Uterus (tissue), 4 donors: Measurements from ENCODE around the gene FAF1. TPM values are rescaled to one million over a fixed set of nuclear protein-coding genes. Genes with fewer than 3 reads are reported as not detected.

ENCODE experiments used
- DNase-seq, 2 donors: peaks; one replicate each; pipeline ENCODE4 v3.0.0-alpha.2; 2019 to 2020
- H3K27ac ChIP-seq, 2 donors: fragments of 200-600 bp; sonication (generic); 1 replicate in 1 of 2; 2 replicates in 1 of 2; pipeline ENCODE4 v1.5.1; 2016 to 2018
- H3K27me3 ChIP-seq, 2 donors: fragments of 200-600 bp; sonication (generic); one replicate each; pipeline ENCODE4 v1.5.1; 2018 to 2019; ENCODE audit warnings: control low read depth in 1 of 2
- H3K36me3 ChIP-seq, 2 donors: fragments of 200-600 bp; sonication (generic); one replicate each; pipeline ENCODE4 v1.5.1; 2019; ENCODE audit warnings: control low read depth in 1 of 2
- H3K4me1 ChIP-seq, 2 donors: fragments of 200-600 bp; sonication (generic); one replicate each; pipeline ENCODE4 v1.5.1; 2018 to 2019; ENCODE audit warnings: control low read depth in 1 of 2
- H3K4me3 ChIP-seq, 2 donors: fragments of 200-600 bp; sonication (generic); 1 replicate in 1 of 2; 2 replicates in 1 of 2; pipeline ENCODE4 v1.5.1; 2018 to 2019; ENCODE audit warnings: mild to moderate bottlenecking in 1 of 2
- H3K9me3 ChIP-seq, 2 donors: fragments of 200-600 bp; sonication (generic); one replicate each; pipeline ENCODE4 v1.5.1; 2019; ENCODE audit warnings: control low read depth in 1 of 2
- POLR2A ChIP-seq, 2 donors: fragments of 450-650 bp; IDR thresholded peaks; one replicate each; pipeline ENCODE4 v1.6.1; 2016; ENCODE audit warnings: antibody characterized with exemption in 2 of 2, mild to moderate bottlenecking in 1 of 2, moderate library complexity in 1 of 2
- intact Hi-C: fragments of 100-400 bp; cut with DNase I; formaldehyde crosslinking; loops from one replicate; pipeline ENCODE4 v1.15.1; 2023; ENCODE audit warnings: low total_unique reads
- total RNA-seq, 4 donors: library from RNA; depleted of rRNA in 3 of 4; stranded (reverse); fragments of >200 nt in 3 of 4; gene quantifications; one replicate each; pipeline versions ENCODE4 v1.1.0 to v1.2.4, GENCODE V29; 2014 to 2023
- TF ChIP-seq, protein P1 (sequence below), 4 experiments: fragments of 200-600 bp in 2 of 4; fragments of 450-650 bp in 2 of 4; sonication (generic) in 2 of 4; IDR thresholded peaks; one replicate each; pipeline ENCODE4 v1.5.1; 2016 to 2019; ENCODE audit warnings: antibody characterized with exemption in 4 of 4, mild to moderate bottlenecking in 2 of 4, moderate library complexity in 1 of 4
- donor health status: DM: yes; HTN: yes; CAD: no.

Gene FAF1
- total RNA-seq, 4 donors from 2014 or later, result 34.1 to 77.2 (median 64.1) TPM

DNA sequence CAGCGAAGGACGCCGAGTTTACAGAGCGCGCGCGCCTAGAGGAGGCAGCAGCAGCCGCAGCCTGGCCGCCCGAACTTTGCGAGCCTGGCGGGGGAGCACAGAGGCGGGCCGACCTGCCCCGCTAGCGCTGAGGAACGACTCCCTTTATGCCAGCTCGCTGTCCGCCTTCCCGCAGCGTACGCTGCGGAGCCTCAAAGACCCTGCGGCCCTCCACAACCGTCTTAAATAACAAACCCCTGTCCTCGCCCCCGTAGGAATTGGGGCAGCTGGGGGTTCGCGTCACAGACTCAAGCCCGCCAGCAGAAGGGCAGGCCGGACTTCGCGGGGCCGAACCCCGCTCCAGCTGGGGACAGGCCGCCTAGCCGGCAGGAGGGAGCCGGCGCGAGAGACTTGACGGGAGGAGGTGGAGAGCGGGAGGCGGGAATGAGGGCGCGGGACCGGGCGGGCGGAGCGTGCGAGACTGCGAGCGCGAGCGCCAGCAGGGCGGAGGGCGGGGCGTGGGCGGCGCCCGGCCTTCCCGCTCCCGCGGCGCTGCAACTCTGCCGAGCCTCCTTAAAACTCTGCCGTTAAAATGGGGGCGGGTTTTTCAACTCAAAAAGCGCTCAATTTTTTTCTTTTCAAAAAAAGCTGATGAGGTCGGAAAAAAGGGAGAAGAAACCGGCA lies 8.2 kb upstream of the FAF1 start:
- Histone ChIP-seq H3K27me3 (peaks cover 0 to 4% of the 10 kb centered on the region in 2 donors), H3K9me3 (no peaks in the 10 kb centered on the region), H3K4me1 (no peaks in the 10 kb centered on the region), H3K27ac (peak overlapping the region; percentile 99), H3K36me3 (no peaks in the 10 kb centered on the region), H3K4me3 (peak overlapping the region; percentile 63 to 80)
- TF ChIP-seq, protein P1, sequence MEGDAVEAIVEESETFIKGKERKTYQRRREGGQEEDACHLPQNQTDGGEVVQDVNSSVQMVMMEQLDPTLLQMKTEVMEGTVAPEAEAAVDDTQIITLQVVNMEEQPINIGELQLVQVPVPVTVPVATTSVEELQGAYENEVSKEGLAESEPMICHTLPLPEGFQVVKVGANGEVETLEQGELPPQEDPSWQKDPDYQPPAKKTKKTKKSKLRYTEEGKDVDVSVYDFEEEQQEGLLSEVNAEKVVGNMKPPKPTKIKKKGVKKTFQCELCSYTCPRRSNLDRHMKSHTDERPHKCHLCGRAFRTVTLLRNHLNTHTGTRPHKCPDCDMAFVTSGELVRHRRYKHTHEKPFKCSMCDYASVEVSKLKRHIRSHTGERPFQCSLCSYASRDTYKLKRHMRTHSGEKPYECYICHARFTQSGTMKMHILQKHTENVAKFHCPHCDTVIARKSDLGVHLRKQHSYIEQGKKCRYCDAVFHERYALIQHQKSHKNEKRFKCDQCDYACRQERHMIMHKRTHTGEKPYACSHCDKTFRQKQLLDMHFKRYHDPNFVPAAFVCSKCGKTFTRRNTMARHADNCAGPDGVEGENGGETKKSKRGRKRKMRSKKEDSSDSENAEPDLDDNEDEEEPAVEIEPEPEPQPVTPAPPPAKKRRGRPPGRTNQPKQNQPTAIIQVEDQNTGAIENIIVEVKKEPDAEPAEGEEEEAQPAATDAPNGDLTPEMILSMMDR (IDR thresholded peaks at IDR 0.05), result peak in 3 of 4 experiments; percentile 44 to 70 (median 57)
- peak; percentile 59 to 77 for TF ChIP-seq POLR2A (IDR thresholded peaks at IDR 0.05)
- intact Hi-C loops, result no loop called here
- DNase-seq, result peak; percentile 89 to 90

DNA sequence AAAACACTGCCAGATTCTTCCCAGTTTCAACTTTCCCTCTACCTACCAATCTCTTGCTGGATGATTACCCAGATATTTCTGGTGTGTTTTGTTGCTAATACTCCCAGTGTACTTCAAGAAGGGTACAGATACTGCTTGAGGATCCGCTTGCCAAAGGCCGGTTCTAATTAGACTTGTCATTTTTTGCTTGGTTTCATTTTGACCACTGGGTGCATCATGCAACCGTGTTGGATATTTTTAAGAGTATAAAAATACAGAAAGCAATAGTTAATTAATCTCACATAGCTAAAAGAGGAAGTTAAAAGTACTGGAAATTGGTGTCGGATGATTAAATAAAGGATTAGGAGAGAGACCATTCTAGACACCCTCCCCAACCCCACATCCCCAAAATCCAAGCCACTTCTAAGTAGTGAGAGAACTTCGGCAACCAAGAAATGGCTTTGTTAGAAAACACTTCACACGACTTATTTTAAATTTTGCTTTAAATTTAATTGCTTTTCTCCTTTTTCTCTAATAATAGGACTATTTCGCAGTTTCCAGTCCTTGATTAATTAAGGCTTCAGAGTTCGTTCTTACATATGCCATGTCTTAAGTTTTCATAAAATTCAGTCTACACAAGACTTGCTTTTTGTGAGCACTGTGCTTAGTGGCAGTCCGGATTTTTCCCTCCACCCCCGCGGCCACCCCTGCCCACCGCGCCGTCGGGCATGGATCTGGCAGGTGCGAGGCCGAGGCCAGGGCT lies 7.5 kb upstream of the FAF1 start:
- intact Hi-C loops, result no loop called here
- H3K36me3 ChIP-seq, result no peaks in the 10 kb centered on the region
- no peaks in the 10 kb centered on the region for H3K9me3 ChIP-seq
- TF ChIP-seq, protein P1 (IDR thresholded peaks at IDR 0.05), result no peak
- no peak for TF ChIP-seq POLR2A (IDR thresholded peaks at IDR 0.05)
- DNase-seq, result no peak
- H3K4me3 ChIP-seq, result peak overlapping the region; percentile 63 to 80
- no peaks in the 10 kb centered on the region for H3K27me3 ChIP-seq
- H3K4me1 ChIP-seq, result no peaks in the 10 kb centered on the region
- H3K27ac ChIP-seq, result peak overlapping the region; percentile 99

DNA sequence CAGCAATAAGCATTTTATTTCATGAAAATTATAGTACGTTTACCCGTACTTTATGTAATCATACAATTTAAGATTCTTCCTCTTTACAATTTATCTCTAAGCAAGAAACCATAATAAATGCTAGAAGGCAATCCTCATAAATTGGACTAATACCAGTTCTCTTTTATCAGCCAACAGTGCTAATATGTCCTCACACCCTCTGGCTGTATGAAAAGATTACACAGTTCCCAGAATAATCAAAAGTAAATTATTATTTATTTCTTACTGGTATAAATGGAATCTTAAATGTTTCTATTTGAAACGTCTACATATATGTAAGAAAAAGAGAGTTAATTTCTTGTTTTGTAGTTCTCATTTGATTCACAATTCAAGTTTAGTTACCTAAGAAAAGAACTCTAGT lies 6.9 kb upstream of the FAF1 start:
- H3K4me1 ChIP-seq, result no peaks in the 10 kb centered on the region
- no peak for DNase-seq
- peak overlapping the region in 1 of 2 donors; percentile 63 for H3K4me3 ChIP-seq
- intact Hi-C loops, result no loop called here
- no peaks in the 10 kb centered on the region for H3K27me3 ChIP-seq
- H3K36me3 ChIP-seq, result no peaks in the 10 kb centered on the region
- H3K27ac ChIP-seq, result peak overlapping the region; percentile 99
- no peak for TF ChIP-seq POLR2A (IDR thresholded peaks at IDR 0.05)
- TF ChIP-seq, protein P1 (IDR thresholded peaks at IDR 0.05), result no peak
- H3K9me3 ChIP-seq, result no peaks in the 10 kb centered on the region

DNA sequence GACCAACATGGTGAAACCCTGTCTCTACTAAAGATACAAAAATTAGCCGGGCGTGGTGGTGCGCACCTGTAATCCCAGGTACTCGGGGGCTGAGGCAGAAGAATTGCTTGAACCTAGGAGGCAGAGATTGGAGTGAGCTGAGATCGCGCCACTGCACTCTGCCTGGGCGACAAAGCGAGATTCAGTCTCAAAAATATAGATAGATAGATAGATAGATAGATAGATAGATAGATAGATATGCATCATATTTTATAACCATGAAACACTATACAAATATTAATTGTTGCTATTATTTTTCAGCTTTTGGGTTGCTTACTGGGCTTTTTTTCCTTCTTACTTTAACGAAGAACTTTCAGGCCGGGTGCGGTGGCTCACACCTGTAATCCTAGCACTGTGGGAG lies 4.8 kb upstream of the FAF1 start:
- no peaks in the 10 kb centered on the region for H3K27me3 ChIP-seq
- no peak overlapping the region for H3K27ac ChIP-seq
- intact Hi-C loops, result no loop called here
- H3K9me3 ChIP-seq, result no peaks in the 10 kb centered on the region
- H3K36me3 ChIP-seq, result no peaks in the 10 kb centered on the region
- TF ChIP-seq, protein P1 (IDR thresholded peaks at IDR 0.05), result no peak
- no peak for TF ChIP-seq POLR2A (IDR thresholded peaks at IDR 0.05)
- H3K4me3 ChIP-seq, result no peak overlapping the region
- no peaks in the 10 kb centered on the region for H3K4me1 ChIP-seq
- no peak for DNase-seq

DNA sequence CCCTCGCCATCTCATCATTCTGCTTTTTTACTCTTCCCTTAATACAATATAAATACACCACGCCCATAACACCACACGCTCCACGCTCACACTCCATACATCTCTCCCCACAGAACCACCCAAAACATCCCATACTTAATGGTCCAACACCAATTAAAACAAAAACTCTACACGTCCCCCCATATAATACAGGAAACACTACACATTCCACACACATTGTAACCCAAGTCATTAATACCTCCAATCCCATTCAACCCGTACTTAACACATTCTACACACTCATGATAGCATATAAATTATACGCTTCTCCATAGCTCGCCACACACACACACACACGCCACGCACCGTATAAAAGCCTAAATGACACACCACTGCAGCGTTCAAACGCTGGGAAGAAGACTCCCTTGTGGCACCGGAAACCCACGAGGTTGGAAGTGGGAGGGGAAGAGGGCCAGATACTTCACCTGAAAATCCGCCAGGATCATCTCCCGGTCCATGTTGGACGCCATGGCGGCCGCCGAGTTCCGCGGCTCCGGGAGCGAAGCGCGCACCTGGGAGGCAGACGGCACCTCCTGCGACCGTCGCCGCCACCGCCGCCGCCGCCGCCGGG lies 659 bp downstream of the FAF1 start:
- peak overlapping the region; percentile 83 to 87 for H3K27ac ChIP-seq
- intact Hi-C loops, result no loop called here
- no peaks in the 10 kb centered on the region for H3K27me3 ChIP-seq
- peak in 1 of 2 donors; percentile 35 for DNase-seq
- H3K36me3 ChIP-seq, result no peaks in the 10 kb centered on the region
- no peaks in the 10 kb centered on the region for H3K4me1 ChIP-seq
- peak overlapping the region; percentile 59 to 85 for H3K4me3 ChIP-seq
- no peak for TF ChIP-seq POLR2A (IDR thresholded peaks at IDR 0.05)
- TF ChIP-seq, protein P1 (IDR thresholded peaks at IDR 0.05), result no peak
- no peaks in the 10 kb centered on the region for H3K9me3 ChIP-seq
